Lower leg skin (tissue), 4 donors: ENCODE measurements around the gene GPR137B. TPM values are rescaled to one million over a fixed set of nuclear protein-coding genes. Genes with fewer than 3 reads are reported as not detected.
A peak's percentile ranks its signal among the peaks of the same experiment; 100 is the strongest.

Experiments used
- DNase-seq, 2 donors: peaks; one replicate each; pipeline ENCODE4 v3.0.0-alpha.2; 2019; ENCODE audit warnings: low spot score in 2 of 2
- H3K4me3 ChIP-seq: fragments of 200-600 bp; sonication (generic); 2 replicates; pipeline ENCODE4 v1.5.1; 2017; ENCODE audit warnings: mild to moderate bottlenecking, low read depth; ENCODE audit not compliant: poor library complexity, severe bottlenecking
- POLR2A ChIP-seq, 2 donors: fragments of 450-650 bp; IDR thresholded peaks; one replicate each; pipeline ENCODE4 v1.6.1; 2016 to 2017; ENCODE audit warnings: antibody characterized with exemption in 2 of 2, mild to moderate bottlenecking in 1 of 2, moderate library complexity in 1 of 2
- WGBS, 2 donors: methylation state at CpG; one replicate each; pipeline ENCODE4 v1.1.5; 2018; 5-methylcytosine and 5-hydroxymethylcytosine counted together
- intact Hi-C: fragments of 100-400 bp; cut with DNase I; formaldehyde crosslinking; loops from one replicate; pipeline ENCODE4 v1.15.0; 2023; ENCODE audit warnings: low total_unique reads
- total RNA-seq, 4 donors: library from RNA; depleted of rRNA; stranded (reverse); fragments of >200 nt; gene quantifications; one replicate each; pipeline ENCODE4 v1.1.0, GENCODE V29; 2016
- TF ChIP-seq, protein P1 (sequence below), 3 donors: fragments of 450-650 bp; IDR thresholded peaks; one replicate each; pipeline ENCODE4 v1.5.1; 2016; ENCODE audit warnings: antibody characterized with exemption in 3 of 3, mild to moderate bottlenecking in 3 of 3, moderate library complexity in 2 of 3

The GPR137B gene
- total RNA-seq, 4 donors from 2014 or later: 22.5 to 45.5 (median 35.3) TPM

DNA sequence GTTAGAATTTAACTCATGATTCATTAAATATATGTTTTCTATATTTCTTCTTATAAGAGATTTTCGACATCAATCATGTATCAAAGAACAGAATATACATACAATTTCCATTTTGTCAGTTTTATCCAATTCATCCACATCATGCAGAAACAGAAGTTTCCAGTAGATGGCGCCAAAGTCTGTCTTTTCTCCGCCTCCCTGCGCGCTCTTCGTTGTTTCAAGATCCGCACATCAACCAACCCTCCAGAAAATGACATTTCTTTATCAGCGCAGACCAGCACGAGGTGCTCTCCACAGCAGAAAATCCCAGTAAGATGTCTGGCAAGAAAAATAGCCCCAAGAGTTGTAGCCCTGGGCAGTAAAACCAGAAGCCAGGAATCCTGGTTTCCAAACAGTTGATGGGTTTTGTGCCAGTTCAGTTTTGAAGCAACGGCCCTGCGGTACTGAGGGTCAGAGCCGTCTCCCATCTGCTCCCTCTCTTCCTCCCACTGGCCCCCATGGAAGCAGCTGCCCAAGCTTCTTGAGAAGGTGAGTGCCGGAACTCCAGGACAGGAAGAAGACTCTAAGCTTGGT lies 38.6 kb upstream of the GPR137B start:
- TF ChIP-seq POLR2A (IDR thresholded peaks at IDR 0.05): no peak
- TF ChIP-seq, protein P1, sequence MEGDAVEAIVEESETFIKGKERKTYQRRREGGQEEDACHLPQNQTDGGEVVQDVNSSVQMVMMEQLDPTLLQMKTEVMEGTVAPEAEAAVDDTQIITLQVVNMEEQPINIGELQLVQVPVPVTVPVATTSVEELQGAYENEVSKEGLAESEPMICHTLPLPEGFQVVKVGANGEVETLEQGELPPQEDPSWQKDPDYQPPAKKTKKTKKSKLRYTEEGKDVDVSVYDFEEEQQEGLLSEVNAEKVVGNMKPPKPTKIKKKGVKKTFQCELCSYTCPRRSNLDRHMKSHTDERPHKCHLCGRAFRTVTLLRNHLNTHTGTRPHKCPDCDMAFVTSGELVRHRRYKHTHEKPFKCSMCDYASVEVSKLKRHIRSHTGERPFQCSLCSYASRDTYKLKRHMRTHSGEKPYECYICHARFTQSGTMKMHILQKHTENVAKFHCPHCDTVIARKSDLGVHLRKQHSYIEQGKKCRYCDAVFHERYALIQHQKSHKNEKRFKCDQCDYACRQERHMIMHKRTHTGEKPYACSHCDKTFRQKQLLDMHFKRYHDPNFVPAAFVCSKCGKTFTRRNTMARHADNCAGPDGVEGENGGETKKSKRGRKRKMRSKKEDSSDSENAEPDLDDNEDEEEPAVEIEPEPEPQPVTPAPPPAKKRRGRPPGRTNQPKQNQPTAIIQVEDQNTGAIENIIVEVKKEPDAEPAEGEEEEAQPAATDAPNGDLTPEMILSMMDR (IDR thresholded peaks at IDR 0.05): no peak
- no peak overlapping the region for H3K4me3 ChIP-seq
- intact Hi-C loops: no loop called here
- WGBS, 2 donors: 19 to 25% methylated on average over 13 of the region's 13 CpGs
- DNase-seq: peak in 1 of 2 donors; percentile 45

DNA sequence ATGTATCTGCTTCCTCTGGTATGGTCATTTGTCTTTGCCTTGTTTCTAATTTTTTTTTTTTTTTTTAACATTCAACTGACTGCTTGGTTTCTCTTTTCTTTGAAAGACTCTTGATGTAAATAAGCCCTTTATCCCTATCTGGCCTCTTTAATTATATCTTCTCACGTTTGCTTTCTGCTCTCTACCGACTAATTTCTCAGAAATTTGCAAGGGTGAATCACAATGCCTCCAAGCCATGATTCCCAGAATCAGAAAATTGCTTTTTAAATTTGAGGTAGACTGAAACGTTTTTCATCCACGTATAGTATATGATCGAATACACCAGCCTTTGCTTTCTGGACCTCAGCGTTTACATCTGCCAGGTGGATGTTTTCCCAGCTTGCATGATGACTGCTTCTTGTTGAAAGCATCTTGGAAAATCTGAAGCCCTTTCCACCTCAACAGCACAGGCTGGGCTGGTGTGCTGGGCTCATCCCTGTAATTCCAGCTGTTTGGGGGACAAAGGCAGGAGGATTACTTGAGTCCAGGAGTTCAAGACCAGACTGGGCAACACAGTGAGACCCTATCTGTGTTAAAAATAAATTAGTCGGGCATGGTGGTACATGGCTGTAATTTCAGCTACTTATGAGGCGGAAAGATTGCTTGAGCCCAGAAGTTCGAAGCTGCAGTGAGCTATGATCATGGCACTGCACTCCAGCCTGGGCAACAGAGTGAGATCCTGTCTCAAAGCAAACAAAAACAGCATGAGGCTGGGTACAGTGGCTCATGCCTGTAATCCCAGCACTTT lies 35.0 kb upstream of the GPR137B start:
- no peak for TF ChIP-seq POLR2A (IDR thresholded peaks at IDR 0.05)
- TF ChIP-seq, protein P1 (IDR thresholded peaks at IDR 0.05): no peak
- DNase-seq: no peak
- 55 to 59% methylated on average over 9 of the region's 9 CpGs for WGBS, 2 donors
- H3K4me3 ChIP-seq: no peak overlapping the region
- intact Hi-C loops: no loop called here

DNA sequence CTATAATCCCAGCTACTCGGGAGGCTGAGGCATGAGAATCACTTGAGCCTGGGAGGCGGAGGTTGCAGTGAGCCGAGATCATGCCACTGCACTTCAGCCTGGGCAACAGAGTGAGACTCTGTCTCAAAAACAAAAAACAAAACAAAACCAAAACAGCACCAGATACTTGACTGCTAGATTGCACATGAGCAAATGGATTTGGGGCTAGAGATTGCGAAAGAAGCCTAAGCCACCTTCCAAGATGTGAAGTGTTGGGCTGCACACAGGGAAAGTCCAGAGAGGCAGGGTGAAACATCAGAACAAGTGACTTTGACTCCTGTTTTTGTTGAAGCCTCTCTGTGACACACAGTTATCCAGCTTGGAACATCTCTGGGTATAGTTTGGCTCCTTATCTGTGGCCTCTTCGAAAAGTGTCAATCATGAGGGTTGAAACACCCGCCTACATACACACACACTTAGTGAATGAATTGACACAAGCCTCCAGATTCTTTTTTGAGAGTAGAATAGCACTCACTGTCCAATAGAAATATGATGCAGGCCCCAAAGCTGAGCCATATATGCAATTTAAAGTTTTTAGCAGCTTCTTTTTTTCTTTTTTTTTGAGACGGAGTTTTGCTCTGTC lies 34.2 kb upstream of the GPR137B start:
- no peak for DNase-seq
- WGBS, 2 donors: 86 to 89% methylated on average over 7 of the region's 7 CpGs
- TF ChIP-seq, protein P1 (IDR thresholded peaks at IDR 0.05): no peak
- no peak for TF ChIP-seq POLR2A (IDR thresholded peaks at IDR 0.05)
- intact Hi-C loops: no loop called here
- no peak overlapping the region for H3K4me3 ChIP-seq

DNA sequence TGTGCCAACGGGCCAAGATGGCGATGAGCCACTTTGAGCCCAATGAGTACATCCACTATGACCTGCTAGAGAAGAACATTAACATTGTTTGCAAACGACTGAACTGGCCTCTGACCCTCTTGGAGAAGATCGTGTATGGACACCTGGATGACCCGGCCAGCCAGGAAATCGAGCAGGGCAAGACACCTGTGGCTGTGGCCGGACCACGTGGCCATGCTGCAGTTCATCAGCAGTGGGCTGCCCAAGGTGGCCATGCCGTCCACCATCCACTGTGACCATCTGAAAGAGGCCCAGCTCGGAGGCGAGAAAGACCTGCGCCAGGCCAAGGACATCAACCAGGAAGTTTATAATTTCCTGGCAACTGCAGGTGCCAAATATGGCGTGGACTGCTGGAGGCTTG lies 32.2 kb upstream of the GPR137B start:
- TF ChIP-seq, protein P1 (IDR thresholded peaks at IDR 0.05): no peak
- no peak for TF ChIP-seq POLR2A (IDR thresholded peaks at IDR 0.05)
- 77 to 87% methylated on average over 9 to 13 of the region's 13 CpGs for WGBS, 2 donors
- DNase-seq: no peak
- no peak overlapping the region for H3K4me3 ChIP-seq
- intact Hi-C loops: loop anchor here (5.0 kb wide), 1 partner anchor 382 kb away; no protein-coding TSS in a partner anchor

DNA sequence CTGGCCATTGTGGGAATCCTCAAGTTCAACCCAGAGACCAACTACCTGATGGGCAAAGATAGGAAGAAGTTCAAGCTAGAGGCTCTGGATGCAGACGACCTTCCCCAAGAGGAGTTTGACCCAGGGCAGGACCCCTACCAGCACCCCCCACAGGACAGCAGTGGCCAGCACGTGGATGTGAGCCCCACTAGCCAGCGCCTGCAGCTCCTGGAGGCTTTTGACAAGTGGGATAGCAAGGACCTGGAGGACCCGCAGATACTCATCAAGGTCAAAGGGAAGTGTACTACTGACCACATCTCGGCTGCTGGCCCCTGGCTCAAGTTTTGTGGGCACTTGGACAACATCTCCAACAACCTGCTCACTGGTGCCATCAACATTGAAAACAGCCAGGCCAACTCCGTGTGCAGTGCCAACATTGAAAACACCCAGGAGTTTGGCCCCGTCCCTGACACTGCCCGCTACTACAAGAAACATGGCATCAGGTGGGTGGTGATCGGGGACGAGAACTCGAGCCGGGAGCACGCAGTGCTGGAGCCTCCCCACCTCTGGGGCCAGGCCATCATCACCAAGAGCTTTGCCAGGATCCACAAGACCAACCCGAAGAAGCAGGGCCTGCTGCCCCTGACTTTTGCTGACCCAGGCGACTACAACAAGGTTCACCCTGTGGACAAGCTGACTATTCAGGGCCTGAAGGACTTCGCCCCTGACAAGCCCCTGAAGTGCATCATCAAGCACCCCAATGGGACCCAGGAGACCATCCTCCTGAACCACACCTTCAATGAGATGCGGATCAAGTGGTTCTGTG lies 30.6 kb upstream of the GPR137B start:
- no peak for DNase-seq
- 87 to 92% methylated on average over 16 to 17 of the region's 17 CpGs for WGBS, 2 donors
- no peak for TF ChIP-seq POLR2A (IDR thresholded peaks at IDR 0.05)
- TF ChIP-seq, protein P1 (IDR thresholded peaks at IDR 0.05): no peak
- intact Hi-C loops: loop anchor here (5.0 kb wide), 1 partner anchor 381 kb away; no protein-coding TSS in a partner anchor
- H3K4me3 ChIP-seq: no peak overlapping the region
